ENCODE data around the gene CAMK2A. TPM values are rescaled to one million over a fixed set of nuclear protein-coding genes. Genes with fewer than 3 reads are reported as not detected.
A peak's percentile ranks its signal among the peaks of the same experiment; 100 is the strongest.

Gene CAMK2A
- total RNA-seq, 1 donor from 2014 or later: not detected

DNA sequence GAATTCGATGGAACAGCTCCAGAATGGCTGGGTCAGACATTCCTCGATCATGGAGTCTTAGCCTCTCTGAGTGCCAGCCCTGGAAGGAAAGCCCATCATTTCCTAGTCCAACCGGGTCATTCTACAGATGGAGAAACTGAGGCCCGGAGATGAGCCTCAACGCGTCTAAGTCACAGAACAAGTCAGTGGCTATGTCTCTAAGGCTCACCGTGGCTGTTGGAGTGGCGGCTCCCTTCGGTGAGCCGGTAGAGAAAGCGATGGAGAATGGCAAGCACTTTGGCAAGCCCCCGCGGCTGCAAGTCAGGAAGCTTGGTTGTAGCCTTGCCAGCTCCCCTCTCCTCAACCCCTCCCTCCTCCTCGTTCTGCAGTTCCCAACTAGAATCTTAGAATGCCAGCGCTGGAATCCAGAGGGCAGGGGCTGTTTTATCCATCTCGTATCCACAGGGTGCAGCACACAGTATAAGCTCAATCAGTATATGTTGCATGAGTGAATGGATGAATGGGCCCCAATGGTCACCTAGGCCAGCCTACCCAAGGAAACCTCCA lies 13.6 kb upstream of the CAMK2A start:
- Mint-ChIP-seq H3K4me1 (ENCODE audit: low read depth) (peaks cover 47% of the 10 kb centered on the region), H3K27ac (ENCODE audit: unreplicated experiment) (no peak overlapping the region), H3K36me3 (ENCODE audit: low read depth) (no peaks in the 10 kb centered on the region), H3K9me3 (ENCODE audit: low read depth) (no peaks in the 10 kb centered on the region), H3K4me3 (ENCODE audit: unreplicated experiment) (peak overlapping the region; percentile 71), H3K27me3 (ENCODE audit: low read depth) (no peaks in the 10 kb centered on the region)
- peak; percentile 35 for DNase-seq (ENCODE audit: low spot score)
- TF ChIP-seq, protein P1, sequence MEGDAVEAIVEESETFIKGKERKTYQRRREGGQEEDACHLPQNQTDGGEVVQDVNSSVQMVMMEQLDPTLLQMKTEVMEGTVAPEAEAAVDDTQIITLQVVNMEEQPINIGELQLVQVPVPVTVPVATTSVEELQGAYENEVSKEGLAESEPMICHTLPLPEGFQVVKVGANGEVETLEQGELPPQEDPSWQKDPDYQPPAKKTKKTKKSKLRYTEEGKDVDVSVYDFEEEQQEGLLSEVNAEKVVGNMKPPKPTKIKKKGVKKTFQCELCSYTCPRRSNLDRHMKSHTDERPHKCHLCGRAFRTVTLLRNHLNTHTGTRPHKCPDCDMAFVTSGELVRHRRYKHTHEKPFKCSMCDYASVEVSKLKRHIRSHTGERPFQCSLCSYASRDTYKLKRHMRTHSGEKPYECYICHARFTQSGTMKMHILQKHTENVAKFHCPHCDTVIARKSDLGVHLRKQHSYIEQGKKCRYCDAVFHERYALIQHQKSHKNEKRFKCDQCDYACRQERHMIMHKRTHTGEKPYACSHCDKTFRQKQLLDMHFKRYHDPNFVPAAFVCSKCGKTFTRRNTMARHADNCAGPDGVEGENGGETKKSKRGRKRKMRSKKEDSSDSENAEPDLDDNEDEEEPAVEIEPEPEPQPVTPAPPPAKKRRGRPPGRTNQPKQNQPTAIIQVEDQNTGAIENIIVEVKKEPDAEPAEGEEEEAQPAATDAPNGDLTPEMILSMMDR (IDR thresholded peaks at IDR 0.05): no peak

DNA sequence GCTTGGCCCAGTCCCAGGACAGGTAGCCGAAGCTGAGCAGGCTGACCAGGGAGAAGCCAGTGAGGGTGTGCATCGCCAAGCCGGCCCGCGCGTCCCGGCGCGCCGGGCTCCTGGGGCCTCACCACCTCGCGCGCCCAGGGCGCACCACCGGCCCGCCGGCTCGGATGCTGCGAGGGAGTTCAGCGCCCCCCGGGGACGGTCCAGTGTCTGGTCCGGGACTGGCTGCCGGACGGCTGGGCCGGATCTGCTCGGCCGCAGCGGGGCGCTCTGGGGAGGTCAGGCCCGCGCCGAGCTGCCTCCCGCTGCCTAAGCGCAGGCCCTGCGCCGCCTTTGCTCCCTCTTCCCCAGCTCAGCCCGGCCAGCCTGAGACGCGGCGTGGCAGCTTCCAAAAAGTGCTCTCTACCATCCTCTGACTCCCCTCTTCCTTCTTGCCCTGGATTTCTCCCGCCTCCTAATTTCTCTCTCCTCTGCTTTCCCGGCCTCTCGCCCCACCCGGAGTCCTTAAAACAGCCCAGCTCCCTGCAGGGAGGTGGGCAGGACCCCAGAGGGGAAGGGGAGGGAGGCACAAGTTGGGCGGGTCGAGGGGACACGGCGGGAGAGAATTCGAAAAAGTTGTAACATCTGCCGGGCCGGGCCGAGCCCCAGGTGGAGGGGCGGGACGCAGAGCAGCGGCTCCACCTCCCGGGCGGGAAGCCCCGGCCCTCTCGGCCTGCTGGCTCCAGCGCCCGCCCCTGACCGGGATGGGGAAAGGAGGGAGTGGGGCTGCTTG lies 12.9 kb upstream of the CAMK2A start, which contains the start of gene ARSI:
ARSI (minus strand) TSS at position 605 of the 769 bp plus-strand sequence; CDS start at position 73, 532 bp downstream.
- DNase-seq (ENCODE audit: low spot score): peak; percentile 86
- peaks cover 47% of the 10 kb centered on the region for H3K4me1 Mint-ChIP-seq (ENCODE audit: low read depth)
- H3K27me3 Mint-ChIP-seq (ENCODE audit: low read depth): no peaks in the 10 kb centered on the region
- H3K4me3 Mint-ChIP-seq (ENCODE audit: unreplicated experiment): peak within 1 kb of the TSS; percentile 71
- H3K9me3 Mint-ChIP-seq (ENCODE audit: low read depth): no peaks in the 10 kb centered on the region
- H3K36me3 Mint-ChIP-seq (ENCODE audit: low read depth): no peaks in the 10 kb centered on the region
- no peak within 1 kb of the TSS for H3K27ac Mint-ChIP-seq (ENCODE audit: unreplicated experiment)
- TF ChIP-seq, protein P1 (IDR thresholded peaks at IDR 0.05): peak; percentile 71

DNA sequence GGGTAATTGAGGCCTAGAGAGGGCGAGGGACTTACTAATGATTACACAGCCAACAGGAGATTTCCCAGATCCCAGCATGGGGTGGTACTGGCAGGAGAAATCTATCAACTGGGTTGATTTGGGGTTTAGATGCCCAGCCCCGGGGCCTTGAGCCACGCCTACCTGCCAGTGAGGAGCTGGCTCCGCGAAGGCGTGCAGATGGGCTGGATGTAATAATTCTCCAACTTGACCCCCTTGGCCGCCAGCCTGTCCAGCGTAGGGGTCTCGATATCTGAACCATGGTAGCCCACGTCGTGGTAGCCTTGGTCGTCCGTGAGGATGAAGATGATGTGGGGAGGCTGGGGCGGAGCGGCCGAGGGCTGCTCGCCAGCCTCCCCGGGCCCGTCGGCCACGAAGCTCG lies 12.3 kb upstream of the CAMK2A start:
- peak; percentile 74 for DNase-seq (ENCODE audit: low spot score)
- Mint-ChIP-seq H3K4me1 (ENCODE audit: low read depth) (peaks cover 47% of the 10 kb centered on the region), H3K27ac (ENCODE audit: unreplicated experiment) (no peak overlapping the region), H3K9me3 (ENCODE audit: low read depth) (no peaks in the 10 kb centered on the region), H3K4me3 (ENCODE audit: unreplicated experiment) (peak overlapping the region; percentile 10), H3K36me3 (ENCODE audit: low read depth) (no peaks in the 10 kb centered on the region), H3K27me3 (ENCODE audit: low read depth) (no peaks in the 10 kb centered on the region)
- TF ChIP-seq, protein P1 (IDR thresholded peaks at IDR 0.05): no peak

DNA sequence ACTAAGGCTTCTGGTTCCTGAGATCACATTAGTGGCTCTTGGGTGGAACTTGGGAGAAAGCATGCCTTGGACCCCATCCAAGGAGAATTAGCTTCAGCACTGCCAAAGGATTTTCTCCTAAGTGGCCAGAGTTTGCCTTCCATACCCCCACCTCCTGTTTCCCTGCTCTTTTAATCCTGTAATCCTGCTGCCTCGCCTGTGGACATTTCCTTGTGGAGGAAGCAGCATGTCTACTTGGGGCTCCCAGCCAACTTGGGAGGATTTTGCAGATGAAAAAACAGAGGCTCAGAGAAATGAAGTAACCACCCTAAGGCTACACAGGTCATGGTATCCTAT lies 11.6 kb upstream of the CAMK2A start:
- Mint-ChIP-seq H3K27ac (ENCODE audit: unreplicated experiment) (no peak overlapping the region), H3K9me3 (ENCODE audit: low read depth) (no peaks in the 10 kb centered on the region), H3K4me1 (ENCODE audit: low read depth) (peaks cover 46% of the 10 kb centered on the region), H3K27me3 (ENCODE audit: low read depth) (no peaks in the 10 kb centered on the region), H3K36me3 (ENCODE audit: low read depth) (no peaks in the 10 kb centered on the region), H3K4me3 (ENCODE audit: unreplicated experiment) (no peak overlapping the region)
- no peak for DNase-seq (ENCODE audit: low spot score)
- TF ChIP-seq, protein P1 (IDR thresholded peaks at IDR 0.05): no peak

DNA sequence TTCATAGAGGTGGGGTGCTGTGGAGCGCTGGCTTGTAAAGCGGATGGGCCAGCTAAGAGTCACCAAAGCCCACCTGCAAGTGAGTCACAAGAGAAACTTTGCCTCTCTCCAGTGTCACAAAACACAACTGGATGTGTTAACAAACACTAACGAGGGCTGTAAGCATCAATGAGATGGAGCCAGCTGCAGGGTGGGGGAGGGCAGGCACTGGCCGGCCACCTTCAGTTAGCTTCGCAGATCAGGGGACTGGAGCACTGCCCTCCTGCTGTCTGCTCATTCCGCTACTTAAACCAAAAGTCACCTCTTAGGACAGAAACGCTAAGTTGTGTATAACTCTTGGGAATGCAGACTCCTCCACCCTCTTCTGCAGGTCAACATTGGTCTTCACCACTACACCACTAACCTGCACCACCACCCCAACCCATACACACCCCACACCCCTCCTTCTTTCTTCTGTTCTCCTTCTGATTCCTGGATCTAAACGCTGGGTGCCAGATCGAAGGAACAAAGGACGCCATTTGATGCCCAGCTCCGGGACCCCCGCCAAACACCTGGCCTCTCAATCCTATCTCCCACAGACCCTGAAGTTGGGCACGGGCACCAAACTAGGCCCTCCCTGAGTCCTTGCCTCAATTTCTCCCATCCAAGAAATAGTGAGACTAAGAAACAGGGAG lies 11.1 kb upstream of the CAMK2A start:
- H3K4me1 Mint-ChIP-seq (ENCODE audit: low read depth): peaks cover 46% of the 10 kb centered on the region
- peak; percentile 37 for DNase-seq (ENCODE audit: low spot score)
- H3K9me3 Mint-ChIP-seq (ENCODE audit: low read depth): no peaks in the 10 kb centered on the region
- no peaks in the 10 kb centered on the region for H3K36me3 Mint-ChIP-seq (ENCODE audit: low read depth)
- H3K4me3 Mint-ChIP-seq (ENCODE audit: unreplicated experiment): no peak overlapping the region
- TF ChIP-seq, protein P1 (IDR thresholded peaks at IDR 0.05): no peak
- no peaks in the 10 kb centered on the region for H3K27me3 Mint-ChIP-seq (ENCODE audit: low read depth)
- no peak overlapping the region for H3K27ac Mint-ChIP-seq (ENCODE audit: unreplicated experiment)

All from chondrocyte (in vitro differentiated cells).